ENCODE measurements around the gene ELF2.
"Not testable (repeated sequence)": the region's sequence is repeated elsewhere in the genome, so short reads cannot be mapped to it uniquely, and the experiment has no call there.

ELF2 gene

GRCh38 chr4:139144161-139144859 lies 32.7 kb downstream of the ELF2 start:
- DNase-seq (ENCODE audit: low read depth in 3 of 3): no peak

- DNase-seq (ENCODE audit: low read depth in 3 of 3): no peak
Observed at GRCh38 chr4:139142980-139143379, 34.0 kb downstream of the ELF2 start.

GRCh38 chr4:139142087-139142486 lies 34.9 kb downstream of the ELF2 start:
- DNase-seq (ENCODE audit: low read depth in 3 of 3): no peak

- no peak for DNase-seq (ENCODE audit: low read depth in 3 of 3)
Observed at GRCh38 chr4:139137763-139138162, 39.3 kb downstream of the ELF2 start.

- no peak for DNase-seq (ENCODE audit: low read depth in 3 of 3)
Observed at GRCh38 chr4:139134403-139134802, 42.6 kb downstream of the ELF2 start.

- no peak for DNase-seq (ENCODE audit: low read depth in 3 of 3)
Observed at GRCh38 chr4:139131209-139131870, 45.7 kb downstream of the ELF2 start.

- DNase-seq (ENCODE audit: low read depth in 3 of 3): no peak
Observed at GRCh38 chr4:139129206-139129605, 47.8 kb downstream of the ELF2 start.

GRCh38 chr4:139126898-139127297 lies 50.1 kb downstream of the ELF2 start:
- no peak for DNase-seq (ENCODE audit: low read depth in 3 of 3)

GRCh38 chr4:139123910-139124309 lies 53.1 kb downstream of the ELF2 start:
- no peak for DNase-seq (ENCODE audit: low read depth in 3 of 3)

- DNase-seq (ENCODE audit: low read depth in 3 of 3): no peak
Observed at GRCh38 chr4:139118365-139118764, 58.7 kb downstream of the ELF2 start.

- no peak for DNase-seq (ENCODE audit: low read depth in 3 of 3)
Observed at GRCh38 chr4:139115226-139115625, 61.8 kb downstream of the ELF2 start.

- DNase-seq (ENCODE audit: low read depth in 3 of 3): not testable (repeated sequence)
Observed at GRCh38 chr4:139114795-139115194, 62.2 kb downstream of the ELF2 start.

- DNase-seq (ENCODE audit: low read depth in 3 of 3): no peak
Observed at GRCh38 chr4:139112650-139113049, 64.4 kb downstream of the ELF2 start.

- DNase-seq (ENCODE audit: low read depth in 3 of 3): no peak
Observed at GRCh38 chr4:139108567-139109128, 68.4 kb downstream of the ELF2 start.

GRCh38 chr4:139099366-139099982 lies 77.5 kb downstream of the ELF2 start:
- DNase-seq (ENCODE audit: low read depth in 3 of 3): peak; percentile 52 to 70 (median 63)

GRCh38 chr4:139092271-139092670 lies 84.7 kb downstream of the ELF2 start:
- DNase-seq (ENCODE audit: low read depth in 3 of 3): no peak

- no peak for DNase-seq (ENCODE audit: low read depth in 3 of 3)
Observed at GRCh38 chr4:139085141-139085540, 91.9 kb downstream of the ELF2 start.

GRCh38 chr4:139084804-139085093 lies 92.3 kb downstream of the ELF2 start:
- DNase-seq (ENCODE audit: low read depth in 3 of 3): no peak

GRCh38 chr4:139083956-139084803 lies 92.8 kb downstream of the ELF2 start:
- DNase-seq (ENCODE audit: low read depth in 3 of 3): peak; percentile 70 to 85 (median 76)

- DNase-seq (ENCODE audit: low read depth in 3 of 3): peak in 2 of 3 experiments; percentile 31 to 48
Observed at GRCh38 chr4:139083607-139083955, 93.4 kb downstream of the ELF2 start.

GRCh38 chr4:139082750-139083606 lies 94.0 kb downstream of the ELF2 start:
- DNase-seq (ENCODE audit: low read depth in 3 of 3): peak; percentile 80 to 93 (median 85)
